Measurements from ENCODE around the gene ADGRE3.
A peak's percentile ranks its signal among the peaks of the same experiment; 100 is the strongest.

The ADGRE3 gene, protein sequence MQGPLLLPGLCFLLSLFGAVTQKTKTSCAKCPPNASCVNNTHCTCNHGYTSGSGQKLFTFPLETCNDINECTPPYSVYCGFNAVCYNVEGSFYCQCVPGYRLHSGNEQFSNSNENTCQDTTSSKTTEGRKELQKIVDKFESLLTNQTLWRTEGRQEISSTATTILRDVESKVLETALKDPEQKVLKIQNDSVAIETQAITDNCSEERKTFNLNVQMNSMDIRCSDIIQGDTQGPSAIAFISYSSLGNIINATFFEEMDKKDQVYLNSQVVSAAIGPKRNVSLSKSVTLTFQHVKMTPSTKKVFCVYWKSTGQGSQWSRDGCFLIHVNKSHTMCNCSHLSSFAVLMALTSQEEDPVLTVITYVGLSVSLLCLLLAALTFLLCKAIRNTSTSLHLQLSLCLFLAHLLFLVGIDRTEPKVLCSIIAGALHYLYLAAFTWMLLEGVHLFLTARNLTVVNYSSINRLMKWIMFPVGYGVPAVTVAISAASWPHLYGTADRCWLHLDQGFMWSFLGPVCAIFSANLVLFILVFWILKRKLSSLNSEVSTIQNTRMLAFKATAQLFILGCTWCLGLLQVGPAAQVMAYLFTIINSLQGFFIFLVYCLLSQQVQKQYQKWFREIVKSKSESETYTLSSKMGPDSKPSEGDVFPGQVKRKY

GRCh38 chr19:14674764-14675163, at the start of gene ADGRE3:
TSS of gene ADGRE3 (minus strand) at chr19:14674844. CDS start at chr19:14674770, 74 bp downstream.
- H3K27ac ChIP-seq = no peak within 1 kb of the TSS
- no peak for TF ChIP-seq CTCF (IDR thresholded peaks at IDR 0.05)

GRCh38 chr19:14722127-14722526, 47.5 kb upstream of the ADGRE3 start:
- no peak for TF ChIP-seq CTCF (IDR thresholded peaks at IDR 0.05)
- H3K4me3 ChIP-seq = no peak overlapping the region
- no peak overlapping the region for H3K27ac ChIP-seq
- no peak for DNase-seq (ENCODE audit: low spot score)

More at GRCh38 chr19:14674764-14675163, at the start of gene ADGRE3:
- no peak for DNase-seq (ENCODE audit: low spot score)
- H3K4me3 ChIP-seq = no peak within 1 kb of the TSS

DNA sequence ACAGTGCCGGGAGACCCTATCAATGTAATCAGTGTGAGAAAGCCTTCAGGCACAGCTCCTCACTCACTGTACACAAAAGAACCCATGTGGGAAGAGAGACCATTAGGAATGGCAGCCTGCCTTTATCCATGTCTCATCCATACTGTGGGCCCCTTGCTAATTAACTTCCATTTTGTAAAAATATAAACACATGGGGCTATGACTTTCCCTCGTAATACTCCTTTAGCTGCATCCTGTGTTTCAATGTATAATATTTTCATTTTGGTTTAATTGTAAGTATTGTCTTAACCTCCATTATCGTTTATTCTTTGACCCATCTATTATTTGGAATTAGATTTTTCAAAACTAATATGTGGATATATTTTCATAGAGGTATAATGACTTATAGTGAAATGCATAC, 44.5 kb upstream of the ADGRE3 start:
- peak overlapping the region; percentile 32 for H3K4me3 ChIP-seq
- no peak overlapping the region for H3K27ac ChIP-seq
- no peak for DNase-seq (ENCODE audit: low spot score)

GRCh38 chr19:14718522-14719116, 44.0 kb upstream of the ADGRE3 start:
- Histone ChIP-seq H3K4me3 (peak overlapping the region; percentile 32), H3K27ac (no peak overlapping the region)
- no peak for DNase-seq (ENCODE audit: low spot score)
- TF ChIP-seq CTCF (IDR thresholded peaks at IDR 0.05) = no peak

More for the DNA sequence above, 44.5 kb upstream of the ADGRE3 start:
- TF ChIP-seq CTCF (IDR thresholded peaks at IDR 0.05) = no peak

DNA sequence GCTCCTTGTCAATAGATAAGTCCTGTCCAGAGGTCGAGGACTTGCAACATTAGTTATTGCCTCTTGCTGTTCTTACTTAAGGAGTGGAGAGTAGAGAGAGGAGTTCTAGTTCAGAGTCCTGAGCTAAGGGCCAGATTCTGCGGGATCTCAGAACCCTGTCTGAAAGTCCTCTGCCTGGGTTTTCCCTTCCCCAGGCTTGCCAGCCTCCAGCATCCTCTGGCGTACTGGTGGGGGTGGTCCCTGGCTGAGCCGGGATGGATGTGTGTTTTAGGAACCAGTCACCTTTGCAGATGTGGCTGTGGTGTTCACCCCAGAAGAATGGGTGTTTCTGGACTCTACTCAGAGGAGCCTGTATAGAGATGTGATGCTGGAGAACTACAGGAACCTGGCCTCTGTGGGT, 41.2 kb upstream of the ADGRE3 start:
- Histone ChIP-seq H3K4me3 (no peak overlapping the region), H3K27ac (no peak overlapping the region)
- no peak for TF ChIP-seq CTCF (IDR thresholded peaks at IDR 0.05)
- DNase-seq (ENCODE audit: low spot score) = no peak

- DNase-seq (ENCODE audit: low spot score) = no peak
- Histone ChIP-seq H3K4me3 (no peak overlapping the region), H3K27ac (no peak overlapping the region)
- no peak for TF ChIP-seq CTCF (IDR thresholded peaks at IDR 0.05)
These were observed 29.8 kb upstream of the ADGRE3 start for GRCh38 chr19:14704450-14704849.
